22Rv1 (cell line): ENCODE results near the gene WTIP.

Experiments
- H3K27ac ChIP-seq: fragments of 450-650 bp; 2 replicates; pipeline ENCODE4 v1.5.1; 2017
- ZFX ChIP-seq: fragments of 450-650 bp; IDR thresholded peaks from 2 replicates; pipeline ENCODE4 v1.6.1; 2017; ENCODE audit warnings: antibody characterized with exemption, borderline replicate concordance
- TF ChIP-seq, protein P1 (sequence below): fragments of 450-650 bp; IDR thresholded peaks from 2 replicates; pipeline ENCODE4 v1.5.1; 2017; ENCODE audit warnings: mild to moderate bottlenecking

Gene WTIP

DNA sequence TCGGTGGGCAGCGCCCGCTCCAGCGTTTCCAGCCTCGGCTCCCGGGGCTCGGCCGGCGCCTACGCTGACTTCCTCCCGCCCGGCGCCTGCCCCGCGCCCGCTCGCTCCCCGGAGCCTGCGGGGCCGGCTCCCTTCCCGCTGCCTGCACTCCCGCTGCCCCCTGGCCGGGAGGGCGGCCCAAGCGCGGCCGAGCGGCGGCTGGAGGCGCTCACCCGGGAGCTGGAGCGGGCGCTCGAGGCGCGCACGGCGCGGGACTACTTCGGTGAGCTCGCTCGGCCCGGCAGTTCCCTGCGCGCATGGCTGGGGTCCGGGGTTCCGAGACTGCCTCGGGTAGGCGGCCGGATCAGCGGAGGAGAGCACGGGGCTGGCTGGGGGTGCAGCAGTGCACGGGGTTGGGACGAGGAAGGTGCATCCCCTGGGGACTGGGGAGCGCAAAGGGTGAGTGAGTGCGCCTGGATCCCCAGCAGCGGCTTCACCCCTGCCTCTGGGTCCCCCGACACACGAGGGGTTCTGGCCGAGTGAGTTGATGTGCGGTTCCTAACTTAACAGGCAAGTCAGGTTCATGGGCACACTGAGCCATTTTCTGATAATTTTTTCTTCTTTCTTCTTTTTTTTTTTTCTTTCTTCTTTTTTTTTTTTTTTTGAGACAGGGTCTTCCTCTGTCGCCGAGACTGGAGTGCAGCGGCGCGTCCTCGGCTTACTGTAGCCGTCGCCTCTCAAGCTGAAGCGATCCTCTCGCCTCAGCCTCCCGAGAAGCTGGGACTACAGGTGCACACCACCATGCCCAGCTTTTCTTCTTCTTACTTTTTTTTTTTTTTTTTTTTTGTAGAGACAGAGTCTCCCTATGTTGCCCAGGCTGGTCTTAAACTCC, 1.1 kb downstream of the WTIP start:
- TF ChIP-seq ZFX = no peak
- TF ChIP-seq, protein P1, sequence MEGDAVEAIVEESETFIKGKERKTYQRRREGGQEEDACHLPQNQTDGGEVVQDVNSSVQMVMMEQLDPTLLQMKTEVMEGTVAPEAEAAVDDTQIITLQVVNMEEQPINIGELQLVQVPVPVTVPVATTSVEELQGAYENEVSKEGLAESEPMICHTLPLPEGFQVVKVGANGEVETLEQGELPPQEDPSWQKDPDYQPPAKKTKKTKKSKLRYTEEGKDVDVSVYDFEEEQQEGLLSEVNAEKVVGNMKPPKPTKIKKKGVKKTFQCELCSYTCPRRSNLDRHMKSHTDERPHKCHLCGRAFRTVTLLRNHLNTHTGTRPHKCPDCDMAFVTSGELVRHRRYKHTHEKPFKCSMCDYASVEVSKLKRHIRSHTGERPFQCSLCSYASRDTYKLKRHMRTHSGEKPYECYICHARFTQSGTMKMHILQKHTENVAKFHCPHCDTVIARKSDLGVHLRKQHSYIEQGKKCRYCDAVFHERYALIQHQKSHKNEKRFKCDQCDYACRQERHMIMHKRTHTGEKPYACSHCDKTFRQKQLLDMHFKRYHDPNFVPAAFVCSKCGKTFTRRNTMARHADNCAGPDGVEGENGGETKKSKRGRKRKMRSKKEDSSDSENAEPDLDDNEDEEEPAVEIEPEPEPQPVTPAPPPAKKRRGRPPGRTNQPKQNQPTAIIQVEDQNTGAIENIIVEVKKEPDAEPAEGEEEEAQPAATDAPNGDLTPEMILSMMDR = no peak
- H3K27ac ChIP-seq = no peak overlapping the region

- TF ChIP-seq ZFX = no peak
- no peak overlapping the region for H3K27ac ChIP-seq
These were observed 2.8 kb downstream of the WTIP start for GRCh38 chr19:34484328-34484727.

DNA sequence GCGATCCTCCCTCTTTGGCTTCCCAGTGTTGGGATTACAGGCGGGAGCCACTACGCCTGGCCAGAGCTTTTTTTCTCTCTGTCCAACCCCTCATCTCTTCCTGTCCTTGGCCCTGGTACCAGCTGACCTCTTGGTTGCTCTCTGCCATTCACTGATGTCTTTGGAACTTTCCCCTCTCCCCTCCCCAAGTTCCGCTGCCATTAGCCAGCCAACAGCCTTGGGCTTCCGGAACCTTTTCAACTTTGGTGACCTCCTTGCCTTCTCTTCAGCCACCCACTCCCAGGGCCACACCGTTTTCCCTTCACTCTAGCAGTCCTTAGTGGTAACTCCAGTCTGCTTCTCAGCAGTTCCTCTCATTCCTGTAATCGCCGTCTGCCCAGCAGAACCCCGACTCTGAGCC, 4.3 kb downstream of the WTIP start:
- no peak overlapping the region for H3K27ac ChIP-seq
- TF ChIP-seq, protein P1 = no peak
- TF ChIP-seq ZFX = no peak

DNA sequence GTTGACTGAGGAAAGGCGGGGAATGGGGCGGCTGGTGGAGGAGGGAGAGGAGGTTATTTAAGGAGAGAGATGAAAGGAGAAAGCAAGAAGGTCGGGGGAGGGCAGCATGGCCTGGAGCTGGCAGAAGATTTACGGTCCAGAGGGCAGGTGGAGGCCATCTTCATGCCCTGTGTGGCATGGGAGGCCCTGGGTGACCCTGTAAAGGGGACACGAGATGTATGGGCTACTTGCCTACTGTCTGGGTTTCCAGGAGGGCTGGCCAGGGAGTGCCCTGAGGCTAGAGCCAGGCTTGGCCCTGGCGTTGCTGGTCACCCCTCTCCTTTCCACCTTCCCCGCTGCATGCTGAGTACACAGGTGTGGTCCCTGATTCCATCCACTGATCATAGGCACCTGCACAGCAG, 6.1 kb downstream of the WTIP start:
- H3K27ac ChIP-seq = no peak overlapping the region
- TF ChIP-seq, protein P1 = no peak
- no peak for TF ChIP-seq ZFX

- H3K27ac ChIP-seq = no peak overlapping the region
- no peak for TF ChIP-seq ZFX
- TF ChIP-seq, protein P1 = no peak
These were observed 7.6 kb downstream of the WTIP start for GRCh38 chr19:34489175-34489574.

GRCh38 chr19:34490141-34490766, 8.7 kb downstream of the WTIP start:
- no peak overlapping the region for H3K27ac ChIP-seq
- TF ChIP-seq ZFX = no peak
- TF ChIP-seq, protein P1 = no peak

- H3K27ac ChIP-seq = no peak overlapping the region
- no peak for TF ChIP-seq ZFX
- TF ChIP-seq, protein P1 = no peak
These were observed 11.6 kb downstream of the WTIP start for GRCh38 chr19:34493038-34493648.
